ENCODE results near the gene CCDC85C.

DNA sequence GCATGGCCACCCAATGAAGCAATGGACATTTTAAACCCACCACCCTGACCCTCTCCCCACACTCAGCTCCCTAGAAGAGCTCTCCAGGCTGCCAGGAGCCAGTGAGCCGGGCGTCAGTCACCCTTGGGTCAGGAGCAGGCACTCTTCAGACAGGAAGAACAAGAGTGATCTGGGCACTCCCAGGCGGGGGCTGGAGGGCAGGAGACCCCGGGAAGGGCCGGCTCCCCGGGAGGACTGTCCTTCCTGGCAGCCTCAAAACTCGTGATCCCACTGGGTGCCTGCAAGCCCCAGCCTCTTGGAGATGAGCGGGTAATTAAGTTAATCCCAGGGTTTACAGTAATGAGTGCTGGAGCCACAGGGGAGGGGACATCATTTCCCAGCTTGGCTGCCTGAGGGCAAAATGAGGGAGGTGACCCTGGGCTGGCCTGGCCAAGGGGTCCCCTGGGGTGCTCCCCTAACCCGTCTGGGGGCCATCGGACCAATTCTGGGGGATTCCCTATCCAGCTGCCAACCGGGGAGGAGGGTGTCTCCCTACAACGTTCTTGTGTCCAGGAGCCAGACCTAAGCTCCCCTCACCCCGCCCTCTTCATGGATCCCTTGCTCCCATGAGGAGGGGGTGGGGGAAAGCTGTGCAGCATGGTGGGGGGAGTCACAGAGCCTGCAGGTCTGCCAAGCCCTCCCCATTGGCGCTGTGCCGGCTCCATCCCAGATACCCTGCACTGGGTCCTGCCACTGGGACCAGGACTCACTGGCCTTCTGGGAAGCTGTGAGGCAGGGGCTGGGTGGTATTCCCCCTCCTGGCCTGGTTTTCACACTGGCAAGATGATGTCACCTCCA lies 63.6 kb downstream of the CCDC85C start:
- TF ChIP-seq POLR2AphosphoS5 (IDR thresholded peaks at IDR 0.05), result no peak
- TF ChIP-seq CTCF (IDR thresholded peaks at IDR 0.05), result no peak
- TF ChIP-seq POLR2A (IDR thresholded peaks at IDR 0.05), result no peak

Measured in prostate gland (tissue), 2 donors.